ENCODE measurements around the gene C9orf57.

The C9orf57 gene

DNA sequence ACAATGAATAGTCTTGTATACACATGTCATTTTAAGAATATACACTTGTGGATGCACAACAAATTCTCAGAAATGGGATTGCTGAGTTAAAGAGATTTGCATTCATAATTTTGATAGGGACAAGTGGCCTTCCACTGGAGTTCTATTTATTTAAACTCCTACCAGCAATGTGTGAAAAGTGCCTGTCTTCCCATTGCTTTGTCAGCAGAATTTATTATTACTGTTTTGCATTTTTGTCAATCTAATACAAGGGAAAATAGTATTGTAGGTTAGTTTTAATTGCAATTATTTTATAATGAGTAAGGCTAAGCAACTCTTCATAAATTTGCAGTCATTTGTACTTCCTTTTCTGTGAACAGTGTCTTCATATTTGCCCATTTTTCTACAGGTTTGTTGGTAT, 55.0 kb downstream of the C9orf57 start:
- DNase-seq (ENCODE audit: low read depth): no peak
- H3K4me3 ChIP-seq (ENCODE audit: low read length): no peak overlapping the region
- no peak for TF ChIP-seq CTCF (IDR thresholded peaks at IDR 0.05; ENCODE audit: insufficient read depth, low read depth, low read length, missing control alignments)
